Spleen (tissue), 7 donors: ENCODE measurements around the gene ITGB8.

ENCODE experiments used
- POLR2A ChIP-seq, 3 donors: fragments of 450-650 bp; IDR thresholded peaks; one replicate each; pipeline ENCODE4 v1.5.1; 2017; ENCODE audit warnings: antibody characterized with exemption in 3 of 3, mild to moderate bottlenecking in 1 of 3
- POLR2AphosphoS5 ChIP-seq, 3 donors: sonication (generic); formaldehyde crosslinking; IDR thresholded peaks; one replicate each; pipeline ENCODE4 v1.5.1; 2017; ENCODE audit warnings: antibody characterized with exemption in 3 of 3
- TF ChIP-seq, protein P1 (sequence below), 11 experiments: fragments of 200-600 bp in 7 of 11; fragments of 450-650 bp in 4 of 11; sonication (generic) in 4 of 11; IDR thresholded peaks in 8 of 11; conservative IDR thresholded peaks in 3 of 11; 1 replicate in 7 of 11; 2 replicates in 4 of 11; pipeline versions ENCODE4 v1.4.0 to v1.8.0; 2016 to 2021; ENCODE audit warnings: antibody characterized with exemption in 11 of 11, inconsistent platforms in 4 of 11, mild to moderate bottlenecking in 1 of 11
- donor health status: DM: no; HTN: no; CAD: no; lungs with moderate emphysema.
- donor health status: DM: no; HTN: no; CAD: no.
- donor health status: DM: no; HTN: no; CAD: no.

DNA sequence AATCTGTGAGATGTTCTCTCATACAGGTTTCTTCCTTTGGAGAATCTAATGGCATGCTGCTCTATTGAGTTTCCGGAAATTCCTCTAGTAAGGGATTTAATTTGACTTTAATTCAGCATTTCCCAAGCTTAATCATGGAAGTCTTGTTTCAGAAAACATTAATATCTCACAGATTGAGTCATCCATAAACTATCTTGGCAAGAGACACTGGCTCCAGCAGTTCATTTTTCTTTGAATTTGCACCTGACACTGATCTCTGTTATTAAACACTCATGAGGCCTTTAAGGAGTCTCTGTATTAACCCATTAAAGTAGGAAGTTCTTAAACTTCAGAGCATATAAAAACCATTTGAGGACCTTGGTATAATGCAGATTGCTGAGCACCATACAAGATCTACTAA lies 3.6 kb upstream of the ITGB8 start:
- TF ChIP-seq, protein P1, sequence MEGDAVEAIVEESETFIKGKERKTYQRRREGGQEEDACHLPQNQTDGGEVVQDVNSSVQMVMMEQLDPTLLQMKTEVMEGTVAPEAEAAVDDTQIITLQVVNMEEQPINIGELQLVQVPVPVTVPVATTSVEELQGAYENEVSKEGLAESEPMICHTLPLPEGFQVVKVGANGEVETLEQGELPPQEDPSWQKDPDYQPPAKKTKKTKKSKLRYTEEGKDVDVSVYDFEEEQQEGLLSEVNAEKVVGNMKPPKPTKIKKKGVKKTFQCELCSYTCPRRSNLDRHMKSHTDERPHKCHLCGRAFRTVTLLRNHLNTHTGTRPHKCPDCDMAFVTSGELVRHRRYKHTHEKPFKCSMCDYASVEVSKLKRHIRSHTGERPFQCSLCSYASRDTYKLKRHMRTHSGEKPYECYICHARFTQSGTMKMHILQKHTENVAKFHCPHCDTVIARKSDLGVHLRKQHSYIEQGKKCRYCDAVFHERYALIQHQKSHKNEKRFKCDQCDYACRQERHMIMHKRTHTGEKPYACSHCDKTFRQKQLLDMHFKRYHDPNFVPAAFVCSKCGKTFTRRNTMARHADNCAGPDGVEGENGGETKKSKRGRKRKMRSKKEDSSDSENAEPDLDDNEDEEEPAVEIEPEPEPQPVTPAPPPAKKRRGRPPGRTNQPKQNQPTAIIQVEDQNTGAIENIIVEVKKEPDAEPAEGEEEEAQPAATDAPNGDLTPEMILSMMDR (IDR thresholded peaks at IDR 0.05 in 8 of 11, conservative IDR thresholded peaks at IDR 0.05 in 3 of 11) = no peak
- TF ChIP-seq POLR2AphosphoS5 (IDR thresholded peaks at IDR 0.05) (no peak), POLR2A (IDR thresholded peaks at IDR 0.05) (no peak)
